A673 (cell line): Measurements from ENCODE around the gene PAK5. TPM values are rescaled to one million over a fixed set of nuclear protein-coding genes. Genes with fewer than 3 reads are reported as not detected.

Experiments used
- BruUV-seq: library from RNA; stranded (reverse); fragments of 400-500 nt; replicated peaks from 2 replicates; lab custom pipeline; 2021; lab: Mats Ljungman, UMichigan
- CTCF ChIA-PET: fragments of 300-600 bp; sonication (Branson Sonifier 250); formaldehyde crosslinking; loops from one replicate; lab custom pipeline; 2022; ENCODE audit warnings: antibody characterized with exemption; lab: Charles Lee
- POLR2A ChIA-PET: fragments of 300-600 bp; sonication (Branson Sonifier 250); formaldehyde crosslinking; loops from one replicate; lab custom pipeline; 2022; ENCODE audit warnings: antibody characterized with exemption; ENCODE audit not compliant: low non-redundant PET; lab: Charles Lee
- DNase-seq: peaks from one replicate; pipeline ENCODE4 v3.0.0-alpha.2; 2015; ENCODE audit warnings: low spot score
- H3K27ac ChIP-seq: fragments of 200-600 bp; sonication (generic); 2 replicates; pipeline ENCODE4 v1.5.1; 2016; ENCODE audit warnings: mixed run types, low read depth, mild to moderate bottlenecking, mixed read lengths, antibody characterized with exemption, low read length; ENCODE audit not compliant: poor library complexity, severe bottlenecking
- H3K27me3 ChIP-seq: fragments of 200-600 bp; sonication (generic); replicated peaks from 2 replicates; pipeline ENCODE4 v1.6.1; 2017; ENCODE audit warnings: mixed run types, low read depth, mild to moderate bottlenecking, mixed read lengths, antibody characterized with exemption, low read length; ENCODE audit not compliant: insufficient read depth, poor library complexity
- H3K36me3 ChIP-seq: fragments of 200-600 bp; sonication (generic); 2 replicates; pipeline ENCODE4 v1.6.1; 2016; ENCODE audit warnings: mixed run types, mild to moderate bottlenecking, mixed read lengths, antibody characterized with exemption, low read length; ENCODE audit not compliant: insufficient read depth, poor library complexity, severe bottlenecking
- H3K4me1 ChIP-seq: fragments of 200-600 bp; sonication (generic); 2 replicates; pipeline ENCODE4 v1.6.1; 2017; ENCODE audit warnings: mixed run types, mild to moderate bottlenecking, mixed read lengths, antibody characterized with exemption, low read length; ENCODE audit not compliant: insufficient read depth, poor library complexity, severe bottlenecking
- H3K4me3 ChIP-seq: fragments of 200-600 bp; sonication (generic); 2 replicates; pipeline ENCODE4 v1.5.1; 2016; ENCODE audit warnings: low read depth, mixed run types, mild to moderate bottlenecking, mixed read lengths, low read length; ENCODE audit not compliant: poor library complexity, severe bottlenecking
- H3K9me3 ChIP-seq: fragments of 200-600 bp; sonication (generic); 2 replicates; pipeline ENCODE4 v1.6.1; 2016; ENCODE audit warnings: mixed run types, low read depth, mild to moderate bottlenecking, mixed read lengths, antibody characterized with exemption, low read length; ENCODE audit not compliant: poor library complexity, severe bottlenecking
- CTCF ChIP-seq: fragments of 300-800, 200-600 bp; sonication (generic); conservative IDR thresholded peaks from 2 replicates; pipeline ENCODE4 v1.5.1; 2017; ENCODE audit warnings: low read depth, mild to moderate bottlenecking, antibody characterized with exemption, low read length, moderate library complexity, mixed read lengths
- EZH2 ChIP-seq: fragments of 200-600 bp; sonication (generic); IDR thresholded peaks from 2 replicates; pipeline ENCODE4 v1.6.1; 2017; ENCODE audit warnings: borderline replicate concordance, low read depth, mild to moderate bottlenecking, mixed read lengths, antibody characterized with exemption, low read length; ENCODE audit not compliant: poor library complexity, severe bottlenecking
- intact Hi-C: fragments of 100-400 bp; cut with micrococcal nuclease; formaldehyde crosslinking; loops from one replicate; pipeline ENCODE4 v1.10.0; 2022; ENCODE audit not compliant: unreplicated experiment
- total RNA-seq: library from RNA; stranded (reverse); gene quantifications from 2 replicates; pipeline ENCODE4 v1.2.3, GENCODE V29; 2021

Gene PAK5
- total RNA-seq, 1 experiment from 2014 or later, result not detected

GRCh38 chr20:9491324-9491723 lies 347.6 kb downstream of the PAK5 start:
- DNase-seq, result no peak
- no peaks in the 10 kb centered on the region for H3K9me3 ChIP-seq
- no TSS peak for BruUV-seq
- H3K4me3 ChIP-seq, result no peak overlapping the region
- no peaks in the 10 kb centered on the region for H3K27me3 ChIP-seq
- H3K27ac ChIP-seq, result no peak overlapping the region
- peaks cover 8% of the 10 kb centered on the region for H3K4me1 ChIP-seq
- POLR2A ChIA-PET, result no interaction called here
- intact Hi-C loops, result no loop called here
- no peaks in the 10 kb centered on the region for H3K36me3 ChIP-seq
- TF ChIP-seq CTCF, result no peak
- no peak for TF ChIP-seq EZH2
- CTCF ChIA-PET, result no interaction called here

- CTCF ChIA-PET, result no interaction called here
Measured at GRCh38 chr20:9490631-9491030, 348.2 kb downstream of the PAK5 start.

GRCh38 chr20:9490161-9490560 lies 348.7 kb downstream of the PAK5 start:
- CTCF ChIA-PET, result no interaction called here
- Histone ChIP-seq H3K27me3 (no peaks in the 10 kb centered on the region), H3K36me3 (no peaks in the 10 kb centered on the region), H3K4me1 (peaks cover 8% of the 10 kb centered on the region), H3K9me3 (no peaks in the 10 kb centered on the region), H3K4me3 (no peak overlapping the region), H3K27ac (no peak overlapping the region)
- intact Hi-C loops, result no loop called here
- DNase-seq, result no peak
- POLR2A ChIA-PET, result no interaction called here
- TF ChIP-seq EZH2, result no peak
- no peak for TF ChIP-seq CTCF
- no TSS peak for BruUV-seq

More at GRCh38 chr20:9490631-9491030, 348.2 kb downstream of the PAK5 start:
- Histone ChIP-seq H3K27me3 (no peaks in the 10 kb centered on the region), H3K9me3 (no peaks in the 10 kb centered on the region), H3K4me1 (peaks cover 8% of the 10 kb centered on the region), H3K36me3 (no peaks in the 10 kb centered on the region), H3K4me3 (no peak overlapping the region), H3K27ac (no peak overlapping the region)
- no peak for DNase-seq
- BruUV-seq, result no TSS peak
- POLR2A ChIA-PET, result no interaction called here
- intact Hi-C loops, result no loop called here
- TF ChIP-seq CTCF, result no peak
- no peak for TF ChIP-seq EZH2
